A673 (cell line): ENCODE data around the gene ELOB. TPM values are rescaled to one million over a fixed set of nuclear protein-coding genes. Genes with fewer than 3 reads are reported as not detected.

Experiments
- BruUV-seq: library from RNA; stranded (reverse); fragments of 400-500 nt; replicated peaks from 2 replicates; lab custom pipeline; 2021; lab: Mats Ljungman, UMichigan
- CTCF ChIA-PET: fragments of 300-600 bp; sonication (Branson Sonifier 250); formaldehyde crosslinking; loops from one replicate; lab custom pipeline; 2022; ENCODE audit warnings: antibody characterized with exemption; lab: Charles Lee
- POLR2A ChIA-PET: fragments of 300-600 bp; sonication (Branson Sonifier 250); formaldehyde crosslinking; loops from one replicate; lab custom pipeline; 2022; ENCODE audit warnings: antibody characterized with exemption; ENCODE audit not compliant: low non-redundant PET; lab: Charles Lee
- DNase-seq: peaks from one replicate; pipeline ENCODE4 v3.0.0-alpha.2; 2015; ENCODE audit warnings: low spot score
- H3K27ac ChIP-seq: fragments of 200-600 bp; sonication (generic); 2 replicates; pipeline ENCODE4 v1.5.1; 2016; ENCODE audit warnings: mixed run types, low read depth, mild to moderate bottlenecking, mixed read lengths, antibody characterized with exemption, low read length; ENCODE audit not compliant: poor library complexity, severe bottlenecking
- H3K27me3 ChIP-seq: fragments of 200-600 bp; sonication (generic); replicated peaks from 2 replicates; pipeline ENCODE4 v1.6.1; 2017; ENCODE audit warnings: mixed run types, low read depth, mild to moderate bottlenecking, mixed read lengths, antibody characterized with exemption, low read length; ENCODE audit not compliant: insufficient read depth, poor library complexity
- H3K36me3 ChIP-seq: fragments of 200-600 bp; sonication (generic); 2 replicates; pipeline ENCODE4 v1.6.1; 2016; ENCODE audit warnings: mixed run types, mild to moderate bottlenecking, mixed read lengths, antibody characterized with exemption, low read length; ENCODE audit not compliant: insufficient read depth, poor library complexity, severe bottlenecking
- H3K4me1 ChIP-seq: fragments of 200-600 bp; sonication (generic); 2 replicates; pipeline ENCODE4 v1.6.1; 2017; ENCODE audit warnings: mixed run types, mild to moderate bottlenecking, mixed read lengths, antibody characterized with exemption, low read length; ENCODE audit not compliant: insufficient read depth, poor library complexity, severe bottlenecking
- H3K4me3 ChIP-seq: fragments of 200-600 bp; sonication (generic); 2 replicates; pipeline ENCODE4 v1.5.1; 2016; ENCODE audit warnings: low read depth, mixed run types, mild to moderate bottlenecking, mixed read lengths, low read length; ENCODE audit not compliant: poor library complexity, severe bottlenecking
- H3K9me3 ChIP-seq: fragments of 200-600 bp; sonication (generic); 2 replicates; pipeline ENCODE4 v1.6.1; 2016; ENCODE audit warnings: mixed run types, low read depth, mild to moderate bottlenecking, mixed read lengths, antibody characterized with exemption, low read length; ENCODE audit not compliant: poor library complexity, severe bottlenecking
- CTCF ChIP-seq: fragments of 300-800, 200-600 bp; sonication (generic); conservative IDR thresholded peaks from 2 replicates; pipeline ENCODE4 v1.5.1; 2017; ENCODE audit warnings: low read depth, mild to moderate bottlenecking, antibody characterized with exemption, low read length, moderate library complexity, mixed read lengths
- EZH2 ChIP-seq: fragments of 200-600 bp; sonication (generic); IDR thresholded peaks from 2 replicates; pipeline ENCODE4 v1.6.1; 2017; ENCODE audit warnings: borderline replicate concordance, low read depth, mild to moderate bottlenecking, mixed read lengths, antibody characterized with exemption, low read length; ENCODE audit not compliant: poor library complexity, severe bottlenecking
- intact Hi-C: fragments of 100-400 bp; cut with micrococcal nuclease; formaldehyde crosslinking; loops from one replicate; pipeline ENCODE4 v1.10.0; 2022; ENCODE audit not compliant: unreplicated experiment
- total RNA-seq: library from RNA; stranded (reverse); gene quantifications from 2 replicates; pipeline ENCODE4 v1.2.3, GENCODE V29; 2021

The ELOB gene
- total RNA-seq, 1 experiment from 2014 or later, result 188 TPM

- intact Hi-C loops, result no loop called here
- Histone ChIP-seq H3K36me3 (no peaks in the 10 kb centered on the region), H3K27ac (no peak overlapping the region), H3K27me3 (no peaks in the 10 kb centered on the region), H3K4me1 (no peaks in the 10 kb centered on the region), H3K4me3 (no peak overlapping the region), H3K9me3 (no peaks in the 10 kb centered on the region)
- no peak for DNase-seq
- no peak for TF ChIP-seq CTCF
- no peak for TF ChIP-seq EZH2
- ChIA-PET CTCF (no interaction called here), POLR2A (no interaction called here)
- BruUV-seq, result no TSS peak
These were observed 32.4 kb downstream of the ELOB start for GRCh38 chr16:2744711-2745110.

DNA sequence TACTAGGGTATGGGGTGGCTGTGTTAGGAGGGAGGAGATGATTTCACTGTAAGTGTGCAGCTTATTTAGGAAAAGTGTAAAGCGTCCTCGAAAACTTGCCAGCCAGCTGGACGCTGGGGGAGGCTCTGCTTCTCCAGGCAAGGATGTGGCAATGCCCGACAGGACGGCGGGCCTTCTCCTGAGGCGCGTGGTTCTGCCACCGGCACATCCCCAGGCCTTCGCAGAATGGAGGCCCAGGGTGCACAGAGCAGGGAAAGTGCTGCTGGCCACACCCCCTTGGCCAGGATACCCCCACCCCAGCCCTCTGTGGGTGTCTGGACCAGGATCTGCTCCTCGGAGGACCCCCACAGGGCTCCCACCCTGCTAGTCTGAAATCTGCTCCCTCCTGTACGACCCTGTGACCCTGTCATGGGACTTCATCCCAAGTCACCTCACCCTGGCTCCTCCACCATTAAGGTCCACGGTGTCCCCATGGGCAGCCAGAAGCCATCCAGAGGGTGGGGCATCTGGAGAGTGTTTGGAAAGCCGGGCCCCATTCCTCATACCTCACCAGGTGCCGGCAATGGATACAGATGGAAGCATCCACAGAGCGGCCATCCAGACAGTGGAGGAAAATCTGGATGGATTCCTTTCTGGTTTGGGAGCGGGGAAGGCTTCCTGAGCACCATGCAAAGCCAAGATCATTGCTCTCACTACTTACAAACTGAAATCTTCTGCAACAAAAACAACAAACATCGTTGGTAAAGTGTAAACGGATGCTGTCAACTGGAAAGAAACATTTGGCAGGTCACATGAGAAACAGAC, 33.9 kb downstream of the ELOB start:
- no peaks in the 10 kb centered on the region for H3K36me3 ChIP-seq
- no peak overlapping the region for H3K27ac ChIP-seq
- BruUV-seq, result no TSS peak
- H3K27me3 ChIP-seq, result no peaks in the 10 kb centered on the region
- no peaks in the 10 kb centered on the region for H3K4me1 ChIP-seq
- H3K9me3 ChIP-seq, result no peaks in the 10 kb centered on the region
- intact Hi-C loops, result no loop called here
- no peak overlapping the region for H3K4me3 ChIP-seq
- no peak for DNase-seq
- ChIA-PET POLR2A (no interaction called here), CTCF (no interaction called here)
- TF ChIP-seq CTCF, result no peak
- no peak for TF ChIP-seq EZH2

GRCh38 chr16:2742323-2743006, 34.6 kb downstream of the ELOB start:
- Histone ChIP-seq H3K4me1 (no peaks in the 10 kb centered on the region), H3K9me3 (no peaks in the 10 kb centered on the region), H3K27me3 (no peaks in the 10 kb centered on the region), H3K27ac (no peak overlapping the region), H3K4me3 (no peak overlapping the region), H3K36me3 (no peaks in the 10 kb centered on the region)
- intact Hi-C loops, result no loop called here
- no peak for DNase-seq
- POLR2A ChIA-PET, result interaction anchor here (1.1 kb wide), 1 partner anchor 10 kb away, joined by 3 read pairs; the partner anchor contains the start of gene SRRM2
- BruUV-seq, result no TSS peak
- CTCF ChIA-PET, result no interaction called here
- TF ChIP-seq EZH2, result no peak
- TF ChIP-seq CTCF, result no peak
